BLaER1 treated with 17β-estradiol and CSF1 and Interleukin-3, amounts not matched to agents 10 nM and 100 nM (cell line): ENCODE measurements around the gene ACTL9.
A peak's percentile ranks its signal among the peaks of the same experiment; 100 is the strongest.

Source experiments
- H3K27ac ChIP-seq, 11 experiments: shearing (Covaris generic); formaldehyde crosslinking; 2 replicates each; pipeline ENCODE4 v1.8.1; 2022
- H3K27me3 ChIP-seq, 11 experiments: shearing (Covaris generic); formaldehyde crosslinking; 2 replicates each; pipeline ENCODE4 v1.8.1; 2022
- H3K36me3 ChIP-seq, 11 experiments: shearing (Covaris generic); formaldehyde crosslinking; 2 replicates each; pipeline ENCODE4 v1.8.1; 2022
- H3K4me1 ChIP-seq, 10 experiments: shearing (Covaris generic); formaldehyde crosslinking; 2 replicates each; pipeline ENCODE4 v1.8.1; 2022
- H3K4me2 ChIP-seq, 11 experiments: shearing (Covaris generic); formaldehyde crosslinking; 2 replicates each; pipeline ENCODE4 v1.8.1; 2022
- H3K4me3 ChIP-seq, 10 experiments: shearing (Covaris generic); formaldehyde crosslinking; 2 replicates each; pipeline ENCODE4 v1.8.1; 2022
- H3K9ac ChIP-seq, 11 experiments: shearing (Covaris generic); formaldehyde crosslinking; 2 replicates each; pipeline ENCODE4 v1.8.1; 2022
- H3K9me3 ChIP-seq, 11 experiments: shearing (Covaris generic); formaldehyde crosslinking; replicated peaks in 1 of 11; 2 replicates each; pipeline ENCODE4 v1.8.1; 2022
- H4K20me1 ChIP-seq, 11 experiments: shearing (Covaris generic); formaldehyde crosslinking; 2 replicates each; pipeline ENCODE4 v1.8.1; 2022
- Cebpa-rat ChIP-seq, 11 experiments: shearing (Covaris generic); IDR thresholded peaks; 2 replicates each; pipeline ENCODE4 v1.8.1; 2022

ACTL9 gene

GRCh38 chr19:8675066-8675465, 23.5 kb downstream of the ACTL9 start:
- Histone ChIP-seq H3K27me3 (no peaks in the 10 kb centered on the region), H3K4me3 (no peak overlapping the region), H3K36me3 (no peaks in the 10 kb centered on the region), H3K9ac (no peak overlapping the region), H3K27ac (no peak overlapping the region), H4K20me1 (no peaks in the 10 kb centered on the region), H3K9me3 (peaks cover 0 to 13% (median 0%) of the 10 kb centered on the region in 11 experiments; a peak in 2 of 22 replicates), H3K4me2 (peak overlapping the region in 6 of 11 experiments; percentile 1 to 34 (median 7); a peak in 5 of 22 replicates), H3K4me1 (peaks cover 20 to 42% (median 37%) of the 10 kb centered on the region in 10 experiments)
- TF ChIP-seq Cebpa-rat (IDR thresholded peaks at IDR 0.05) = no peak

- H3K27me3 ChIP-seq = no peaks in the 10 kb centered on the region
- peak overlapping the region in 10 of 11 experiments; percentile 12 to 63 (median 42); a peak in 19 of 22 replicates for H3K4me2 ChIP-seq
- TF ChIP-seq Cebpa-rat (IDR thresholded peaks at IDR 0.05) = no peak
- H3K4me1 ChIP-seq = peaks cover 22 to 58% (median 51%) of the 10 kb centered on the region in 10 experiments
- no peaks in the 10 kb centered on the region for H4K20me1 ChIP-seq
- H3K36me3 ChIP-seq = no peaks in the 10 kb centered on the region
- H3K9ac ChIP-seq = no peak overlapping the region
- no peak overlapping the region for H3K27ac ChIP-seq
- peaks cover 0 to 17% (median 7%) of the 10 kb centered on the region in 11 experiments; a peak in 7 of 22 replicates for H3K9me3 ChIP-seq
- no peak overlapping the region for H3K4me3 ChIP-seq
These were observed 25.2 kb downstream of the ACTL9 start for GRCh38 chr19:8673276-8673891.

- no peaks in the 10 kb centered on the region for H3K36me3 ChIP-seq
- peaks cover 0 to 12% (median 0%) of the 10 kb centered on the region in 11 experiments; a peak in 6 of 22 replicates for H3K9me3 ChIP-seq
- H3K27me3 ChIP-seq = peaks cover 0 to 15% (median 0%) of the 10 kb centered on the region in 11 experiments; a peak in 2 of 22 replicates
- peak overlapping the region in 4 of 10 experiments; percentile 14 to 42 (median 32); a peak in 7 of 20 replicates for H3K4me3 ChIP-seq
- H3K4me2 ChIP-seq = peak overlapping the region; percentile 63 to 99 (median 84)
- peak overlapping the region in 4 of 11 experiments; percentile 11 to 34 (median 30); a peak in 6 of 22 replicates for H3K27ac ChIP-seq
- peak overlapping the region in 6 of 11 experiments; percentile 11 to 43 (median 18); a peak in 5 of 22 replicates for H3K9ac ChIP-seq
- H3K4me1 ChIP-seq = peaks cover 43 to 100% (median 87%) of the 10 kb centered on the region in 10 experiments
- TF ChIP-seq Cebpa-rat (IDR thresholded peaks at IDR 0.05) = no peak
- no peaks in the 10 kb centered on the region for H4K20me1 ChIP-seq
These were observed 31.7 kb downstream of the ACTL9 start for GRCh38 chr19:8666814-8667405.

GRCh38 chr19:8665468-8666213, 33.0 kb downstream of the ACTL9 start:
- peaks cover 31 to 91% (median 79%) of the 10 kb centered on the region in 10 experiments for H3K4me1 ChIP-seq
- no peaks in the 10 kb centered on the region for H3K36me3 ChIP-seq
- no peak for TF ChIP-seq Cebpa-rat (IDR thresholded peaks at IDR 0.05)
- H3K27ac ChIP-seq = peak overlapping the region in 4 of 11 experiments; percentile 73 to 81 (median 76); a peak in 4 of 22 replicates
- no peak overlapping the region for H3K4me3 ChIP-seq
- no peak overlapping the region for H3K9ac ChIP-seq
- peaks cover 0 to 15% (median 0%) of the 10 kb centered on the region in 11 experiments; a peak in 2 of 22 replicates for H3K27me3 ChIP-seq
- peaks cover 0 to 12% (median 0%) of the 10 kb centered on the region in 11 experiments; a peak in 6 of 22 replicates for H3K9me3 ChIP-seq
- no peaks in the 10 kb centered on the region for H4K20me1 ChIP-seq
- peak overlapping the region in 10 of 11 experiments; percentile 63 to 99 (median 86); a peak in 18 of 22 replicates for H3K4me2 ChIP-seq

DNA sequence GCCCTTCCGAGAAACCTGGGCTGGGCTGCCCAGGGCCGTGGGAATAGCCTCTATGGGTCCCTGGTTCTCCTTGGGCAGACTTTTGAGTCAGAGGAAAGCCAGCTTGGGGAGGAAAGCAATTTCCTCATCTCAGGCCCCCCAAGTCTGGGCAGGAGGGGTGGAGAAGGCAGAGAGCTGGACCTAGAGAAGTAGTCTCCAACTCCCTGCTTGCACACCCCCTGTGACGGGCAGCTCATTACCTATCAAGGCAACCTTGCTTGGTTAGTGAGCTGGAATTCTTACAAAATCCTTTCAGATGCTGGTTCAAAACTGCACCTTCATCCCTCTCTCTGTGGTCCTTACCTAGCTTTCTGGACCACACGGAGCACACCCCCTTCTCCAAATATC, 33.9 kb downstream of the ACTL9 start:
- Histone ChIP-seq H3K27ac (peak overlapping the region in 10 of 11 experiments; percentile 34 to 81 (median 74); a peak in 19 of 22 replicates), H3K9ac (peak overlapping the region in 9 of 11 experiments; percentile 51 to 72 (median 64); a peak in 15 of 22 replicates), H3K36me3 (no peaks in the 10 kb centered on the region), H3K4me3 (peak overlapping the region in 5 of 10 experiments; percentile 32 to 47 (median 35); a peak in 6 of 20 replicates), H3K27me3 (peaks cover 0 to 15% (median 0%) of the 10 kb centered on the region in 11 experiments; a peak in 2 of 22 replicates), H3K9me3 (peaks cover 0 to 12% (median 0%) of the 10 kb centered on the region in 11 experiments; a peak in 6 of 22 replicates), H3K4me1 (peaks cover 23 to 89% (median 76%) of the 10 kb centered on the region in 10 experiments), H3K4me2 (peak overlapping the region; percentile 63 to 99 (median 87)), H4K20me1 (no peaks in the 10 kb centered on the region)
- no peak for TF ChIP-seq Cebpa-rat (IDR thresholded peaks at IDR 0.05)

DNA sequence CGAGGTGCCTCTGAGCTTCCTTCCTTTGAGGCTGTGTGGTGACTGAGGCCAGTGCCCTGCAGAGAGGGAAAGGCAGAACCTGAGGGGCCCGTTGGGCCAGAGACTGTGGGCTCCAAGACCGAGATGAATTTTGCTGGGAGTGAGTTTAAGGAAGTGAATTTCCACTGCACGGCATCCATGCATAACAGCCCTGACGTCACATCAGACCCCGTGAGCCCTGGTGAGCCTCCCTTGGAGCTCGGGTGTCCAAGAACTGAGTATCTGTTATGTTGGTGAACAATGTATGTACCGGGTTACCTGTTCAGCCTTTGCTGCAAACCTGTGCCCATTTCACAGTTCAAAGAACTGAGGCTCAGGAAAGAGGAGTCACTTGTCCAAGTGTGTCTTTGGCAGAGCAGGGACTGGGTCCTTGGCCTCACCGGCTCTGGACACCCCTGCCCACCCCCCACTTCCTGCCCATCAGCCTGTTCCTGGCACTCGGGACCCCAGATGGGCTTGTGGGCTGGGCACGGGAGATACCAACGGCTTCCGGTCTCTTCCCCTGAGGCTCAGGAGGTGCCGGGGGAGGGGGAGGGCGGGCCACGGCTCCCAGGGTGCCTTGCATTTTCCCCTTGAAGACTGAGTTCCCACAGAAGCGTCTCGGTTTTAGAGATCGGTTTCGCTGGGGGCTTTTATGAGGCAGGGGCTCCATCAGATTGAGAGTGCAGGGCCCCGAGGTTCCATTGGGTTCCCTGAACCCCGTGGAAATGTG, 34.5 kb downstream of the ACTL9 start:
- Histone ChIP-seq H4K20me1 (no peaks in the 10 kb centered on the region), H3K9ac (peak overlapping the region in 10 of 11 experiments; percentile 31 to 72 (median 64); a peak in 15 of 22 replicates), H3K4me3 (peak overlapping the region in 6 of 10 experiments; percentile 13 to 47 (median 34); a peak in 6 of 20 replicates), H3K27me3 (peaks cover 0 to 15% (median 0%) of the 10 kb centered on the region in 11 experiments; a peak in 2 of 22 replicates), H3K4me1 (peaks cover 23 to 86% (median 71%) of the 10 kb centered on the region in 10 experiments), H3K4me2 (peak overlapping the region; percentile 63 to 99 (median 87)), H3K27ac (peak overlapping the region in 10 of 11 experiments; percentile 34 to 81 (median 74); a peak in 20 of 22 replicates), H3K9me3 (peaks cover 0 to 12% (median 0%) of the 10 kb centered on the region in 11 experiments; a peak in 6 of 22 replicates), H3K36me3 (no peaks in the 10 kb centered on the region)
- TF ChIP-seq Cebpa-rat (IDR thresholded peaks at IDR 0.05) = no peak

DNA sequence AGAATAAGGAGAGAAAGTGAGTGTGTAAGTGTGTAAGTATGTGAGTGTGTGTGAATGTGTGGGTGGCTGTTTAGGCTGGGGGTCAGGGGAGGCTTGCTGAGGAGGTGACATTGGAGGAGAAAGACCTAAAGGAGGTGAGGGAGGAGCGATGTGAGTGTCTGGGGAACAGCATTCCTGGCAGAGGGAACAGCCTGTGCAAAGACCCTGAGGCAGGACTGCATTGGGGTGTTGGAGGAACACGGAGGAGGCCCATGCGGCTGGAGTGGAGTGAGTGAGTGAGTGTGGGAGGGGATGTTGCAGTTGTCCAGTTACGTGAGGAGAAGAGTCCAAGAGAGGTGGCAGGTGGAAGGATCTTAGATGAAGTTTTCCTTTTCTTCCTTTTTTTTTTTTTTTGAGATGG, 36.3 kb downstream of the ACTL9 start:
- no peak for TF ChIP-seq Cebpa-rat (IDR thresholded peaks at IDR 0.05)
- Histone ChIP-seq H3K27me3 (peaks cover 0 to 21% (median 0%) of the 10 kb centered on the region in 11 experiments; a peak in 2 of 22 replicates), H3K9me3 (no peaks in the 10 kb centered on the region), H3K4me1 (peaks cover 20 to 67% (median 54%) of the 10 kb centered on the region in 10 experiments), H3K27ac (no peak overlapping the region), H3K36me3 (no peaks in the 10 kb centered on the region), H4K20me1 (no peaks in the 10 kb centered on the region), H3K9ac (no peak overlapping the region), H3K4me2 (no peak overlapping the region), H3K4me3 (no peak overlapping the region)

DNA sequence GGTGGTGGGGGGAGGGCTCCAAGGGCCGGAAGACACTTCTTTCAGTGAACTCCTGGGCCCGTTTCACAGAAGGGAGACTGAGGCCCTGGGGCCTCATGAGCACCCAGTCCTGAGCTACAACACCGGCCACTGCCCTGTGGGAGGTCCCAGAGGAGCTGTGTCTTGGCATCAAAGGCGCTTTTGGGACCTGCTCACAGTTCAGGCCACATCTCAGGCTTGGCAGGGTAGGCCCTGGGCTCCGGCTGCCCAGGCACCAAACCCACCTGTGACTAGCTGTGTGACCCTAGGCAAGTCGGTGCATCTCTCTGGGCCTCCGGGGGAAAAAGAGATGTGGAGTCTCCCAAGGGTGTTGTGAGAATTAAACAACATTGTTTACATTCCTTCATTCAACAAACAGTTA, 38.7 kb downstream of the ACTL9 start:
- Histone ChIP-seq H3K4me3 (no peak overlapping the region), H3K36me3 (no peaks in the 10 kb centered on the region), H4K20me1 (no peaks in the 10 kb centered on the region), H3K4me2 (peak overlapping the region in 3 of 11 experiments; percentile 15 to 23 (median 22); a peak in 4 of 22 replicates), H3K9me3 (no peaks in the 10 kb centered on the region), H3K27ac (no peak overlapping the region), H3K9ac (no peak overlapping the region), H3K4me1 (peaks cover 20 to 59% (median 43%) of the 10 kb centered on the region in 10 experiments), H3K27me3 (peaks cover 0 to 22% (median 11%) of the 10 kb centered on the region in 11 experiments; a peak in 15 of 22 replicates)
- no peak for TF ChIP-seq Cebpa-rat (IDR thresholded peaks at IDR 0.05)
